IMR-90 (cell line): ENCODE measurements around the gene MTMR1. TPM values are rescaled to one million over a fixed set of nuclear protein-coding genes. Genes with fewer than 3 reads are reported as not detected.

Experiments used
- ATAC-seq: fragments of 200-7000 bp; cut with Tn5 transposase; 2 replicates; pipeline ENCODE4 v1.9.1; 2020; ENCODE audit warnings: low read depth, mild to moderate bottlenecking, moderate library complexity
- BruUV-seq: library from RNA; stranded (reverse); fragments of 400-500 nt; replicated peaks from 2 replicates; lab custom pipeline; 2021; lab: Mats Ljungman, UMichigan
- CTCF ChIA-PET: fragments of 300-600 bp; formaldehyde crosslinking; extraction: SDS; loops from one replicate; lab custom pipeline; 2021; ENCODE audit warnings: antibody characterized with exemption; lab: Yijun Ruan, JAX
- POLR2A ChIA-PET: fragments of 300-600 bp; sonication (Branson Sonifier 250); formaldehyde crosslinking; loops from one replicate; lab custom pipeline; 2022; ENCODE audit warnings: antibody characterized with exemption; ENCODE audit not compliant: unreplicated experiment; lab: Charles Lee
- DNase-seq: peaks from one replicate; pipeline ENCODE4 v3.0.0; 2013
- H2AFZ ChIP-seq: replicated peaks from 2 replicates; pipeline ENCODE3; 2013; ENCODE audit warnings: low read length, mild to moderate bottlenecking; ENCODE audit not compliant: poor library complexity
- H2AK5ac ChIP-seq: 2 replicates; pipeline ENCODE4 v1.6.1; 2013; ENCODE audit warnings: low read depth, low read length, inconsistent platforms
- H2AK9ac ChIP-seq: replicated peaks from 2 replicates; pipeline ENCODE3; 2013; ENCODE audit warnings: mild to moderate bottlenecking, low read depth, low read length, moderate library complexity; ENCODE audit not compliant: poor library complexity
- H2BK120ac ChIP-seq: 2 replicates; pipeline ENCODE4 v1.6.1; 2013; ENCODE audit warnings: low read depth, low read length, inconsistent platforms
- H2BK15ac ChIP-seq: 3 replicates; pipeline ENCODE4 v1.6.1; 2013; ENCODE audit warnings: low read depth, low read length, inconsistent platforms
- H2BK20ac ChIP-seq: 2 replicates; pipeline ENCODE4 v1.6.1; 2013; ENCODE audit warnings: low read depth, mild to moderate bottlenecking, inconsistent platforms, low read length, moderate library complexity
- H2BK5ac ChIP-seq: 2 replicates; pipeline ENCODE4 v1.6.1; 2013; ENCODE audit warnings: mild to moderate bottlenecking, low read depth, low read length, inconsistent platforms; ENCODE audit not compliant: poor library complexity, severe bottlenecking
- H3K14ac ChIP-seq: replicated peaks from 2 replicates; pipeline ENCODE4 v1.6.1; 2013; ENCODE audit warnings: low read depth, low read length, inconsistent platforms
- H3K18ac ChIP-seq: 2 replicates; pipeline ENCODE4 v1.6.1; 2013; ENCODE audit warnings: low read depth, low read length, control low read depth
- H3K23ac ChIP-seq: 2 replicates; pipeline ENCODE4 v1.6.1; 2013; ENCODE audit warnings: low read depth, low read length, inconsistent platforms
- H3K27ac ChIP-seq: 2 replicates; pipeline ENCODE4 v1.5.1; 2013; ENCODE audit warnings: mild to moderate bottlenecking, control low read depth, low read length; ENCODE audit not compliant: insufficient read depth
- H3K27me3 ChIP-seq: 2 replicates; pipeline ENCODE4 v1.6.1; 2013; ENCODE audit warnings: low read length; ENCODE audit not compliant: control insufficient read depth, insufficient read depth
- H3K36me3 ChIP-seq: 2 replicates; pipeline ENCODE4 v1.6.1; 2013; ENCODE audit warnings: low read length, mixed read lengths; ENCODE audit not compliant: control insufficient read depth, insufficient read depth
- H3K4ac ChIP-seq: 2 replicates; pipeline ENCODE4 v1.6.1; 2013; ENCODE audit warnings: low read depth, low read length, inconsistent platforms
- H3K4me1 ChIP-seq: 2 replicates; pipeline ENCODE4 v1.6.1; 2013; ENCODE audit warnings: low read length, mixed read lengths; ENCODE audit not compliant: control insufficient read depth, insufficient read depth
- H3K4me2 ChIP-seq: 2 replicates; pipeline ENCODE4 v1.6.1; 2013; ENCODE audit warnings: low read depth, mild to moderate bottlenecking, control low read depth, low read length, moderate library complexity
- H3K4me3 ChIP-seq: 2 replicates; pipeline ENCODE4 v1.5.1; 2013; ENCODE audit warnings: low read depth, mild to moderate bottlenecking, control low read depth, low read length, moderate library complexity; ENCODE audit not compliant: insufficient read depth
- H3K56ac ChIP-seq: 2 replicates; pipeline ENCODE4 v1.6.1; 2013; ENCODE audit warnings: low read length, inconsistent platforms; ENCODE audit not compliant: insufficient read depth; ENCODE audit errors: extremely low read depth
- H3K79me1 ChIP-seq, 2 experiments: 2 replicates each; pipeline ENCODE4 v1.6.1; 2013; ENCODE audit warnings: low read length in 2 of 2, inconsistent platforms in 1 of 2, low read depth in 1 of 2
- H3K9ac ChIP-seq: 2 replicates; pipeline ENCODE4 v1.6.1; 2013; ENCODE audit warnings: low read depth, low read length, control low read depth
- H3K9me1 ChIP-seq: 2 replicates; pipeline ENCODE4 v1.6.1; 2013; ENCODE audit warnings: low read length, inconsistent platforms; ENCODE audit not compliant: insufficient read depth
- H3K9me3 ChIP-seq: 2 replicates; pipeline ENCODE4 v1.6.1; 2013; ENCODE audit warnings: low read length; ENCODE audit not compliant: control insufficient read depth, insufficient read depth
- H4K20me1 ChIP-seq: 2 replicates; pipeline ENCODE4 v1.6.1; 2013; ENCODE audit warnings: low read length, inconsistent platforms; ENCODE audit not compliant: insufficient read depth
- H4K5ac ChIP-seq: 2 replicates; pipeline ENCODE4 v1.6.1; 2013; ENCODE audit warnings: mild to moderate bottlenecking, low read depth, low read length, control low read depth
- H4K8ac ChIP-seq, 2 experiments: 2 replicates each; pipeline ENCODE4 v1.6.1; 2013; ENCODE audit warnings: low read depth in 2 of 2, low read length in 2 of 2, control low read depth in 1 of 2, inconsistent platforms in 1 of 2
- H4K91ac ChIP-seq: 2 replicates; pipeline ENCODE4 v1.6.1; 2013; ENCODE audit warnings: low read depth, low read length, inconsistent platforms; ENCODE audit not compliant: insufficient read depth
- CHD1 ChIP-seq: IDR thresholded peaks from 2 replicates; pipeline ENCODE4 v1.6.1; 2012; ENCODE audit warnings: low read depth, low read length, improper control_type of control experiment
- ELK1 ChIP-seq: fragments of 150-350 bp; IDR thresholded peaks from 2 replicates; pipeline ENCODE4 v1.6.1; 2016; ENCODE audit warnings: low read depth, mild to moderate bottlenecking, low read length, moderate library complexity, borderline replicate concordance
- MAZ ChIP-seq: IDR thresholded peaks from 2 replicates; pipeline ENCODE4 v1.6.1; 2012; ENCODE audit warnings: low read depth, mild to moderate bottlenecking, low read length, improper control_type of control experiment, moderate library complexity, borderline replicate concordance
- MXI1 ChIP-seq: IDR thresholded peaks from 2 replicates; pipeline ENCODE4 v1.6.1; 2012; ENCODE audit warnings: low read depth, mild to moderate bottlenecking, low read length, moderate library complexity, borderline replicate concordance
- POLR2A ChIP-seq: IDR thresholded peaks from 2 replicates; pipeline ENCODE4 v1.6.1; 2012; ENCODE audit warnings: mild to moderate bottlenecking, low read depth, low read length
- USF2 ChIP-seq: fragments of 150-350 bp; IDR thresholded peaks from 2 replicates; pipeline ENCODE4 v1.6.1; 2017; ENCODE audit warnings: mild to moderate bottlenecking, antibody characterized with exemption, low read length, low read depth
- WGBS, 2 experiments: methylation state at CpG; one replicate each; pipeline versions ENCODE4 v1.1.5 to v1.1.7; 2013; ENCODE audit warnings: missing lambda C conversion rate in 2 of 2; ENCODE audit not compliant: insufficient read length in 1 of 2; ENCODE audit errors: extremely low coverage in 2 of 2; 5-methylcytosine and 5-hydroxymethylcytosine counted together
- dilution Hi-C: fragments of 300-500 bp; cut with HindIII; formaldehyde crosslinking; loops from one replicate; pipeline ENCODE4 v1.14.3; 2018; ENCODE audit warnings: low sequenced_read_pairs; ENCODE audit not compliant: unreplicated experiment
- in situ Hi-C: fragments of 300-500 bp; cut with MboI; formaldehyde crosslinking; loops from 3 replicates; pipeline ENCODE4 v1.14.3; 2019; ENCODE audit warnings: low sequenced_read_pairs, inconsistent platforms, mixed read lengths
- intact Hi-C: fragments of 100-400 bp; cut with micrococcal nuclease; formaldehyde crosslinking; loops from 2 replicates; pipeline ENCODE4 v1.10.0; 2022
- polyA plus RNA-seq, 3 experiments: library from polyadenylated mRNA; depleted of rRNA; stranded (reverse); fragments of >200 nt; gene quantifications; 2 replicates each; pipeline ENCODE4 v1.2.3, GENCODE V29; 2012; ENCODE audit warnings: low replicate concordance in 1 of 3
- total RNA-seq: library from RNA; depleted of rRNA; stranded (reverse); fragments of >200 nt; gene quantifications from 2 replicates; pipeline ENCODE4 v1.2.3, GENCODE V29; 2012

MTMR1 gene
- total and polyA plus RNA-seq, 2 of the 4 experiments (the other 2 are of a cell fraction) = 19.0 to 28.8 TPM

GRCh38 chrX:150774798-150775568 lies 81.8 kb downstream of the MTMR1 start (continued):
- TF ChIP-seq USF2 = no peak

DNA sequence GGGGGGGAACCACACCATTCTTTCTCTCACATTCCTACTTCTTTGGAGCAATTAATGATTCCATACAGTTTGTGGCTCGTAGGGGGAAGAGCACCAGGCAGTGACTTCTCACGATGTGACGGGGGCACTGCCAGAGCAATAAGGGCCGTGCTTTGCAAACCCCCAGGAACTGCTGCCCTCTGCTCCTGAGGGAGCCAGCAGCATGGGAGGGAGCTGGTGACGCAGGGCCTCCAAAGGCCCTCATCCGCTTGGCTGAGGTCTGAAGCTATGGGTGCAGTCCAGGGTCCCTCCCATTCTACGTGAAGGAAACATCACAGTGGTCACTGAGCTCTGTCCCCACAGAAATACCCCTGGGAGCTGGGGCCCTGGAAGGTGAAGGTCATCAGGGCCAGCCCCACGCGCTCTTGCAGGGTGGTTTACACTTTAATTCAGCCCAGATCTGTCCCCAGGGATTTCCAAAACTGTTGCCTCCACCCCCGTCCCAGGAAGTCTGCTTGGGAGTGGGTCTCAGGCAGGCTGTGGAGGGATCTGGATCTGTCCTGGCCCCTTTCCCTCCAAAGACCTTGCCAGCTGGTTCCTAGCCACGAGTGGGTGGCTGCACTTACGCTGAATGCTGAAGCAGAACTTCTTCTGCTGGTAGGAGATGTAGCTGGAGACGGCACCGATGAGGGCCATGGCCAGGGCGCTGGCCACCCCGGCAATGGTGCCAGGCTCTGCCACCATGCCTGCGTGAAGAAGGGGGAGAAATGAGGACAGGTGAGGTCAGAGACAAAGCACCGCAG lies 82.6 kb downstream of the MTMR1 start:
- BruUV-seq = no TSS peak
- Histone ChIP-seq H3K36me3 (no peaks in the 10 kb centered on the region; the same call in 1 of the 2 replicates), H2BK120ac (no peak overlapping the region), H3K27ac (no peak overlapping the region), H3K18ac (no peak overlapping the region), H3K14ac (no peak overlapping the region), H2BK20ac (no peak overlapping the region), H4K5ac (no peak overlapping the region), H3K23ac (no peak overlapping the region), H3K4me3 (no peak overlapping the region), H3K27me3 (no peaks in the 10 kb centered on the region), H2BK15ac (no peak overlapping the region), H2AK5ac (no peak overlapping the region), H3K4me2 (no peak overlapping the region), H4K91ac (no peak overlapping the region), H4K20me1 (no peaks in the 10 kb centered on the region), H2AFZ (no peak overlapping the region), H4K8ac (no peak overlapping the region), H3K9ac (no peak overlapping the region), H3K4me1 (no peaks in the 10 kb centered on the region), H2BK5ac (no peak overlapping the region), H3K9me1 (no peaks in the 10 kb centered on the region; the same call in 1 of the 2 replicates), H2AK9ac (no peak overlapping the region), H3K79me1 (no peaks in the 10 kb centered on the region), H3K56ac (no peak overlapping the region), H3K4ac (no peak overlapping the region), H3K9me3 (no peaks in the 10 kb centered on the region; the same call in 1 of the 2 replicates)
- ChIA-PET POLR2A (no interaction called here), CTCF (no interaction called here)
- in situ Hi-C loops (loop anchor here (10.0 kb wide), 1 partner anchor 209 kb away; the partner anchor contains the start of gene HMGB3), intact Hi-C loops (no loop called here), dilution Hi-C loops (no loop called here)
- TF ChIP-seq MXI1 = no peak
- no peak for TF ChIP-seq POLR2A
- TF ChIP-seq ELK1 = no peak
- TF ChIP-seq MAZ = no peak
- no peak for TF ChIP-seq CHD1
- WGBS, 2 experiments = 76% methylated on average over 6 of the region's 18 CpGs; no CpG with 5 or more reads in 1 of the 2 experiments
- DNase-seq (no peak), ATAC-seq (no peak)
